ENCODE measurements around the gene EVX2.
A peak's percentile ranks its signal among the peaks of the same experiment; 100 is the strongest.

The EVX2 gene

DNA sequence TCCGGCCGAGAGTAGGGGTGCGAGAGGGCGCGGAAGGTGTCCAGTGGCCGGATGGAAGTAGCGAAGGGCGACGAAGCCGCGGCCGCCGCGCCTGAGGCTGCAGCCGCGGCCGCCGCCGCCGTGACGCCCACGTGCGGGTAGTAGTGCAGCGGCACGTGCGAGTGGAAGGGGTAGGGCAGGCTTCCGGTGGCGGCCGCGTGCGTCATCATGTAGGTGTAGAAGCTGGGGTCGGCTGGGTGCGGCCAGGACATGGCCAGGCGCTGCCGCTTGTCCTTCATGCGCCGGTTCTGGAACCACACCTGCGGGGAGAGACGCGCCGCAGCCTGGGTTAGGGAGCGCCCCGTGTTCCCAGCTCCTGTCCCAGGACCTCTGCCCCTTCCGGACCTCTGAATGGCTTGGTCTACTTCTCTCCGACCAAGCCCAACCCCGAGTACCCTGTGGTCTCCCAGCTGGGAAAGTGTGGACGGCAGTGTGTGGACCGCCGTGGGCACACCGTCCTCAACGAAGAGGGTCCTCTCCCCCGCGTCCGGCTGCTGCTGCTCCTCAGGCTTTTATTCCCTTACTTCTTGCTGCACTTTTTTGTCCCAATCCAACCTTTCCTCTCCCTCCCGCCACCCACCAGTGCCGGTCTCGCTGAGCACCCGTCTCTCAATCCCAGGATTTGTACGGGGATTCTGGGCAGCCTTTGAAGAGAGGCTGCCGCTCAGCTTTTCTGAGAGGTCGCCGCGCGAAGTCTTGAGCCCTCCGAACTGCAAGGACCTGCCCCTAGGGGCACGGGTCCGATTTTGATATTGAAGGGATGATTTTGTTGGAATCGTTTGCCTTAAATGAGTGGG, 3.0 kb downstream of the EVX2 start:
- Histone ChIP-seq H3K9ac (ENCODE audit: low read depth, low read length) (no peak overlapping the region), H3K27me3 (ENCODE audit: control insufficient read depth, insufficient read depth, low read length) (peaks cover 95% of the 10 kb centered on the region), H3K36me3 (ENCODE audit: control insufficient read depth, insufficient read depth, low read length) (no peaks in the 10 kb centered on the region), H3K4me3 (ENCODE audit: low read depth, low read length) (peak overlapping the region; percentile 43), H3K9me3 (ENCODE audit: control insufficient read depth, insufficient read depth, low read length) (no peaks in the 10 kb centered on the region), H3K4me1 (ENCODE audit: control insufficient read depth, insufficient read depth, low read length) (peaks cover 3% of the 10 kb centered on the region)

DNA sequence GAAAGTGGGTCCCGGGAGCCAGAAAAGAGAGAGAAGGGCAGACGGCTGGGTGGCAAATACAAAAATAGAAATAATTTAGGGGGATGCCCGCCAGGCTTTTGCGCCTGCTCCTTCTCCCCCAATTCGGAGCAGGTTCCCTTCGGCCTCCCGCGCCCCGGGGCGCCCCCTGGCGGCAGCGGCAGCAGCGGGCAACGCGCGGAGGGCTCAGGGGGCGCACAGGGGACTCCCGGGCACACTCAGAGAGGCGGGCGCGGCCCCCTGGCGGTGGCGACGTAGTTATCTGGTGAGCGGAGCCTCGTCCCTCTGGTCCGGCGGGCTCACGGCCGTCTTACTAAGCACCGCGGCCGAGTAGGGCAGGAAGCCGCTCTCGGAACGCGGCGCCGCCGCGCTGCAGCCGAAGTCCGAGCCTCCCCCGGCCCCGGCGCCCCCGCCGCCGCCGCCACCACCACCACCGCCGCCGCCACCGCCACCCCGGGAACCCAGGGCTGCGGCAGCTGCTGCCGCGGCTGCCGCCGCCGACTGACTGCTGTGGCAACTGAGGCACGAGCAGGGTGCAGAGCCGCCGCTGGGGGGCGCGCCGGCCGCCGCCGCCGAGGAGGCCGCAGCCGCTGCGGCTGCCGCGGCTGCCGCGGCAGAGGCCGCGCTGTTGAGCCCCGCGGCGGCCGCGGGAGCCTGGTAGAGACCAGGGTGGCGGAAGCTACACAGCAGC, 3.8 kb downstream of the EVX2 start:
- peaks cover 3% of the 10 kb centered on the region for H3K4me1 ChIP-seq (ENCODE audit: control insufficient read depth, insufficient read depth, low read length)
- peak overlapping the region; percentile 43 for H3K4me3 ChIP-seq (ENCODE audit: low read depth, low read length)
- no peaks in the 10 kb centered on the region for H3K9me3 ChIP-seq (ENCODE audit: control insufficient read depth, insufficient read depth, low read length)
- no peak overlapping the region for H3K9ac ChIP-seq (ENCODE audit: low read depth, low read length)
- H3K36me3 ChIP-seq (ENCODE audit: control insufficient read depth, insufficient read depth, low read length): no peaks in the 10 kb centered on the region
- H3K27me3 ChIP-seq (ENCODE audit: control insufficient read depth, insufficient read depth, low read length): peaks cover 95% of the 10 kb centered on the region

DNA sequence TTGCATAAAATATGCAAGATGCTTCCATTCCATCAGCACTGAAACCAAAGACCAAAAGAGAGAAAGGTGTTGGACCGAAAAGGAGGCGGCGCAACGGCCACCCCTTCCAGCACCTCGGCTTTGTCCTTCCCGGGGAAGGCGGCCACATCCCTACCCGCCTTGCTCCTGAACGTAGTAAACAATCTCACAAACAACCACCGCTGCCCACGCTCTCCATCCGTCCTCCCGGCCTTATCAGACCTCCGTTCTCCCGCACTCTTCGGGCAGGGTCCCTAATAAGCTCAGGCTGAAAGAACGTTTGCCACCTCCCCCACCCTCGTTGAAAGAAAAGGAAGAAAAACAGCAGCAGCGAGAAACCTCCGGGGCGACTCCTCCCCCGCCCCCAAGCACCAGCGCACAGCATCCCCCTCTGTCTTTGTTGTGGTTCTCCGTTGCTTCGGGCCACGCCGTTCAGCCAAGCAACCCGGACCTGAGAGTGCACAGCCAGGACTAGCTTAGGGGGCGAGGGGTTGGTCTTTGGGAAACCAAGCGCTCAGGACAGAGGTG, 4.4 kb downstream of the EVX2 start:
- Histone ChIP-seq H3K4me3 (ENCODE audit: low read depth, low read length) (peak overlapping the region; percentile 36), H3K9ac (ENCODE audit: low read depth, low read length) (no peak overlapping the region), H3K36me3 (ENCODE audit: control insufficient read depth, insufficient read depth, low read length) (no peaks in the 10 kb centered on the region), H3K9me3 (ENCODE audit: control insufficient read depth, insufficient read depth, low read length) (no peaks in the 10 kb centered on the region), H3K4me1 (ENCODE audit: control insufficient read depth, insufficient read depth, low read length) (peaks cover 3% of the 10 kb centered on the region), H3K27me3 (ENCODE audit: control insufficient read depth, insufficient read depth, low read length) (peaks cover 95% of the 10 kb centered on the region)

DNA sequence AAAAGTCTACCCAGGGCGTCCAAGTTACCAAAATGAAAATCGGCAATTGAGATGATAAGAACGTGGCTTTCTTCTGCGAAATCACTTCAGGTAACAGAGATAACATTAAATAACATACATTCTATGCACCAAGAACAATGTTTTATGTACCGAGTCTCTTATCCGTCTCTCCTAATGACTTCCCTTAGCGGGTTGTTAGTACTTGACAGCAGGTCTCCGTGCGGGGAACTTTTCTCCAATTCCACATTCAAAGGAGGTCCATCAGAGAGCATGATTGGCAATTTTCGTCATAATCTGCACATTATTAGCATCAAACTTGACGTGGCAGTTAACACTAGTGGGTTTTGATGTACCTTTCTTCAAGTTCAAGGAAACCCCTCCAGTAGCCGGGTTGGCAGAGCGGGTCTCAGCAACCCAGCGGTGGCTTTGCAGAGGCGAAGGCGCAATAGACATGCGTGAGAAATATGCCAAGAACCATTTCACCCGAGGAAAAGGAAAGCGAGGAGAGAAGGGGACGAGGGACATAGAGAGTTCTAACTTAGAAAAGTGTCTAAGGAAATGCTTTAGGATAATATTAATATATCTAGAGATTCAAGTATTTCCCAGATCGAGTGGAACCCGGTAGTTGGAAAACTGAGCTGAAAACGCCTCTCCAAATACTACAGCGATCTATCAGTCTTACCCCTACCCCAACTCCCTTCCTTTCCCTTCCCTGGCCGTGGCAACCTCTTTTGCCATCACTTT, 5.0 kb downstream of the EVX2 start:
- Histone ChIP-seq H3K36me3 (ENCODE audit: control insufficient read depth, insufficient read depth, low read length) (no peaks in the 10 kb centered on the region), H3K9ac (ENCODE audit: low read depth, low read length) (no peak overlapping the region), H3K4me1 (ENCODE audit: control insufficient read depth, insufficient read depth, low read length) (peaks cover 3% of the 10 kb centered on the region), H3K27me3 (ENCODE audit: control insufficient read depth, insufficient read depth, low read length) (peaks cover 95% of the 10 kb centered on the region), H3K4me3 (ENCODE audit: low read depth, low read length) (peak overlapping the region; percentile 36), H3K9me3 (ENCODE audit: control insufficient read depth, insufficient read depth, low read length) (no peaks in the 10 kb centered on the region)

DNA sequence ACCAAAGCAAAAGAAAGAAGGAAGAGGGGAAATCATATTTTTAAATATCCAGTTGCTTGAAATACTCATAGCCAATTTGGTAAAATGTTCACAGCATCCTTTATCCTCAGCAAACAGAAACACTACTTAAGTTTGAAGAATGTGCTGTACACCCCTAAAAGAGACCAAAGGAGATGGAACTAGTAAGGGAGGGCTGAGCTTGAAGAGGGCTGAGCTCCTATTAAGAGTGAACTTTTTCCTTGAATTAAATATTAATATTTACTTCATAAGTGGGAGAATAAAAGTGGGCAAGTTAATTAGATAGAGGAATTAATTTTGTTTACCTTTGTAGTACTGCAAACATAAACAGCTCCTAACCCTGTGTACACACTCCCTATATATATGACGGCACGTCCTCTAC, 7.0 kb downstream of the EVX2 start:
- Histone ChIP-seq H3K27me3 (ENCODE audit: control insufficient read depth, insufficient read depth, low read length) (peaks cover 95% of the 10 kb centered on the region), H3K36me3 (ENCODE audit: control insufficient read depth, insufficient read depth, low read length) (no peaks in the 10 kb centered on the region), H3K4me1 (ENCODE audit: control insufficient read depth, insufficient read depth, low read length) (peaks cover 3% of the 10 kb centered on the region), H3K9me3 (ENCODE audit: control insufficient read depth, insufficient read depth, low read length) (no peaks in the 10 kb centered on the region), H3K4me3 (ENCODE audit: low read depth, low read length) (no peak overlapping the region), H3K9ac (ENCODE audit: low read depth, low read length) (no peak overlapping the region)

GRCh38 chr2:176076063-176076462, 7.7 kb downstream of the EVX2 start:
- no peak overlapping the region for H3K4me3 ChIP-seq (ENCODE audit: low read depth, low read length)
- peaks cover 3% of the 10 kb centered on the region for H3K4me1 ChIP-seq (ENCODE audit: control insufficient read depth, insufficient read depth, low read length)
- H3K36me3 ChIP-seq (ENCODE audit: control insufficient read depth, insufficient read depth, low read length): no peaks in the 10 kb centered on the region
- no peak overlapping the region for H3K9ac ChIP-seq (ENCODE audit: low read depth, low read length)
- no peaks in the 10 kb centered on the region for H3K9me3 ChIP-seq (ENCODE audit: control insufficient read depth, insufficient read depth, low read length)
- H3K27me3 ChIP-seq (ENCODE audit: control insufficient read depth, insufficient read depth, low read length): peaks cover 95% of the 10 kb centered on the region

- Histone ChIP-seq H3K36me3 (ENCODE audit: control insufficient read depth, insufficient read depth, low read length) (no peaks in the 10 kb centered on the region), H3K9ac (ENCODE audit: low read depth, low read length) (no peak overlapping the region), H3K9me3 (ENCODE audit: control insufficient read depth, insufficient read depth, low read length) (no peaks in the 10 kb centered on the region), H3K27me3 (ENCODE audit: control insufficient read depth, insufficient read depth, low read length) (peaks cover 95% of the 10 kb centered on the region), H3K4me1 (ENCODE audit: control insufficient read depth, insufficient read depth, low read length) (peaks cover 3% of the 10 kb centered on the region), H3K4me3 (ENCODE audit: low read depth, low read length) (peak overlapping the region; percentile 1)
These were observed 8.3 kb downstream of the EVX2 start for GRCh38 chr2:176075481-176075880.

DNA sequence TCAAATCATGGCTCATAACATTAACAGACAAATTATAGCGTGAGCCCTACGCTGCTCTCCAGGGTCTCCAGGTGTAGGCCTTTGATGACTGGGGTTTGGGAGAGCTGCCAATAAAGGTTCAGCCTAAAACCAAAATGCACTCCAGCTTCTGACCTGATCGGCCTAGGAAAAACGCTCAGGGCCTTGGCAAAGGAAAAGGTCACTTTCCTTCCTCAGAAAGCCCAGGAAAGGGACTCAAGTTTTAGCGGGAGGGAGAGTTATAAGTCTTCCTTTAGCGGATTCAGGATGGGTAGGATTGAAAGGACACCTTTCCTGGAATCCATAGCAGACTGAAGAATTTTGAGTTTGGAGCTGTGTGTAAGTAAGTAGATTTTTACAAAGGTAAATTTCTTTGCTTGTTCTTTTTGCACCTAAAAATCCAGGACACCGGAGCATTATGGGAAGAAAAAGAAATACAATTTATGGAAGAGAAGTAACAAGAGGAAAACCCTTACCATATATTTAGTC, 8.8 kb downstream of the EVX2 start:
- H3K9me3 ChIP-seq (ENCODE audit: control insufficient read depth, insufficient read depth, low read length): no peaks in the 10 kb centered on the region
- peak overlapping the region; percentile 1 for H3K4me3 ChIP-seq (ENCODE audit: low read depth, low read length)
- peaks cover 3% of the 10 kb centered on the region for H3K4me1 ChIP-seq (ENCODE audit: control insufficient read depth, insufficient read depth, low read length)
- no peaks in the 10 kb centered on the region for H3K36me3 ChIP-seq (ENCODE audit: control insufficient read depth, insufficient read depth, low read length)
- H3K27me3 ChIP-seq (ENCODE audit: control insufficient read depth, insufficient read depth, low read length): peaks cover 98% of the 10 kb centered on the region
- no peak overlapping the region for H3K9ac ChIP-seq (ENCODE audit: low read depth, low read length)

GRCh38 chr2:176072951-176073904, 10.5 kb downstream of the EVX2 start:
- Histone ChIP-seq H3K27me3 (ENCODE audit: control insufficient read depth, insufficient read depth, low read length) (peaks cover 100% of the 10 kb centered on the region), H3K9ac (ENCODE audit: low read depth, low read length) (no peak overlapping the region), H3K4me1 (ENCODE audit: control insufficient read depth, insufficient read depth, low read length) (no peaks in the 10 kb centered on the region), H3K9me3 (ENCODE audit: control insufficient read depth, insufficient read depth, low read length) (no peaks in the 10 kb centered on the region), H3K4me3 (ENCODE audit: low read depth, low read length) (no peak overlapping the region), H3K36me3 (ENCODE audit: control insufficient read depth, insufficient read depth, low read length) (no peaks in the 10 kb centered on the region)

- Histone ChIP-seq H3K9me3 (ENCODE audit: control insufficient read depth, insufficient read depth, low read length) (no peaks in the 10 kb centered on the region), H3K4me3 (ENCODE audit: low read depth, low read length) (peak overlapping the region; percentile 18), H3K36me3 (ENCODE audit: control insufficient read depth, insufficient read depth, low read length) (no peaks in the 10 kb centered on the region), H3K27me3 (ENCODE audit: control insufficient read depth, insufficient read depth, low read length) (peaks cover 100% of the 10 kb centered on the region), H3K4me1 (ENCODE audit: control insufficient read depth, insufficient read depth, low read length) (no peaks in the 10 kb centered on the region), H3K9ac (ENCODE audit: low read depth, low read length) (no peak overlapping the region)
These were observed 11.5 kb downstream of the EVX2 start for GRCh38 chr2:176072292-176072669.

All from iPS-15b (cell line).